NCI-H2227 (cell line): ENCODE results near the gene SOX13.
"Not testable (repeated sequence)": the region's sequence is repeated elsewhere in the genome, so short reads cannot be mapped to it uniquely, and the experiment has no call there.

Source experiments
- DNase-seq: peaks from one replicate; lab custom pipeline; 2025; ENCODE audit not compliant: unreplicated experiment; lab: John Stamatoyannopoulos, UW

SOX13 gene

GRCh38 chr1:204085876-204086275 lies 13.0 kb downstream of the SOX13 start:
- DNase-seq, result no peak

- no peak for DNase-seq
Observed at GRCh38 chr1:204087181-204087892, 14.4 kb downstream of the SOX13 start.

DNA sequence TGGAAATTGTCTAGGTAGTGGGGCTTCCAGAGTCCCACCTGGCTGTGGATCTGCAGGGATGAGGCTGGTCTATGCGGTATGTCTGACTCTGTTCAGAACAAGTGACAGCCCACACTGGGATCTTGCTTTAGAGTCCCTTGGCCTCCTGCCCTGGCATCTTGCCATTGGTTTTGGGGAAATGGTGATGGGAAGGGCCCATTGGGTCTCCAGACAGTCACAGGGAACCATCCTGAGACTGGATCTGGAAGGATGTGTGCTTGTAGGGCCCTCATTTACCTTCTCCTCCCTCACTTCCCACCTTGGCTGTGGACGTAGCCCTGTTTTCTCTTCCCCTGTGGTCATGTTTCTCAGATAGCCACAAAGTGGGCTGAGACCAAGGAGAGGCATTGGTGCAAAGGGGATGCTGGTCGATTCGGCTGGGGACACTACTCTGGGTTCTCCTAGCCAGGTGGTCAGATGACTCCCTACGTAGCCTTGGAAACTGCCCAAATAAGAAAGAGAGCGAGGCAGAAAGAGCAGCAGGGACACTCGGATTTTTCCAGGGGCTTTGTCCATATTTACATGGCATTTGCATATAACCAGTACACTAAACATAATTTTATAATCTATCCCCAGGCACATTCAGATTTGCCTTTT lies 15.1 kb downstream of the SOX13 start:
- no peak for DNase-seq

GRCh38 chr1:204088596-204088995 lies 15.7 kb downstream of the SOX13 start:
- no peak for DNase-seq

DNA sequence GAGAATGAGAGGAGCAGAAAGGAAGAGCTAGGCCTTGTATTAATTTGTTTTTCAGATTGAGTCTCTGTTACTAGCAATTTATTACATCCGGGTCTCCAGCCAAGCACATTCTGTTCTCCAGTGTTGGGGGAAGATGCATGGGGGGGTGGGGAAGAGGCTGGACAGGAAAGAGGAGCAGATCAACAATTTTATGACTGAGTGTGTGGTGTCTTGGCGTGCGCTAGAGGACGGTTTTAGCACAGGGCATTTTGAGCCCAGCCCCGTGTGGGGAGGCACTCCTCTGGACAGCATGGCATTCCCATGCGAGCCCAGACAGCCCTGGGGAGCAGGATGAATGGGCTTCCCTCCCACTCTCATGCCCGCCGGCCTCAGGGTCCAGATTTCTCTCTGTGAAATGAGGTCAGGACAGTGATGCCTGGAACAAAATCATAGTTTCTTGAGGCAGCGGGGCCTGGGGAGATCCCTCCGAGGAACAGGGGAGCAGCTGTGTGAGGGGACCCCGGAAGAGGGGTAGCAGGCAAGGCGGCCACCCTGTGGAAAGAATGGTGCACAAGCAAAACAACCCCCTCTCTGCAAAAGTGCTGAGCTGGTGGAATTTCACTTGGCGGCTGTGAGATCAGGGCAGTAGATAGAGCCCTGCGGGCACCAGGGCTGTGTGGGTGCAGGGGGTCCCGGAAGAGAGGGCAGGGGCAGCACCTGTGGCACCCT lies 16.3 kb downstream of the SOX13 start:
- peak; percentile 18 for DNase-seq

DNA sequence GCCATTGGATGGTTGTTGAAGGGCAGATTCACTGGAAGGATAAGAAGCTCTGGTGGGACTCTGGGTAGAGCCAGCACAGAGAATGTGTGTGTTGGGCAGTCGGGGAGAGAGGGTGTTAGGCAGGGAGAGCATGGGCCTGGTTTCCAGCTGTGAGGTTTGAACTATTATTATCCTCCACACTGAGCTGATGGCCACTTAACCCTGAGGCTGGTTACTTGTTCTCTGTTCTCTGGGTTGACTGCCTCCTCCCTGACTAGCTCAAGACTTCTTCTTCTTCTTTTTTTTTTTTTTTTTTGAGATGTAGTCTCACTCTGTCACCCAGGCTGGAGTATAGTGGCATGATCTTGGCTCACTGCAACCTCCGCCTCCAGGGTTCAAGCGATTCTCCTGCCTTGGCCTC lies 17.2 kb downstream of the SOX13 start:
- DNase-seq, result not testable (repeated sequence)

DNA sequence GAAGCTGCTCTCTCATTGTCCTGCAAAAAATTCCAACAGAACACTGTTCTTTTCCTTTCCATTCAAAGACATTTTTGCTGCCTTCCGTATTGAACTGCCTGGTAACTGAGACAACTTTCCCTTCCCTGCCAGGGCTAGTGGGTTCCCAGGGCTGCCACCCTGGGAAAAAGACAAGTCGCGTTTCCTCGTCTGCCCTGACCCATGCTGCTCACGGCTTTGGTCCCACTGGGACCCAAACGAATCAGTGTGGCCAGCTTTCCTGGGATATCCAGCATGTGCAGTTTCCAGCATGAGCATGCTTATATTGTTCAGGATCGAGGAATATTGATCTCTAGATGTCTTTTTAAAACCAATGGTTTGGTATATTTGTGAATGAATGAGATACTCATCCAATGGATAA lies 18.2 kb downstream of the SOX13 start:
- no peak for DNase-seq

GRCh38 chr1:204091787-204092312 lies 18.9 kb downstream of the SOX13 start:
- no peak for DNase-seq

GRCh38 chr1:204092632-204093420 lies 19.9 kb downstream of the SOX13 start:
- no peak for DNase-seq

- DNase-seq, result no peak
Observed at GRCh38 chr1:204093421-204093717, 20.5 kb downstream of the SOX13 start.

DNA sequence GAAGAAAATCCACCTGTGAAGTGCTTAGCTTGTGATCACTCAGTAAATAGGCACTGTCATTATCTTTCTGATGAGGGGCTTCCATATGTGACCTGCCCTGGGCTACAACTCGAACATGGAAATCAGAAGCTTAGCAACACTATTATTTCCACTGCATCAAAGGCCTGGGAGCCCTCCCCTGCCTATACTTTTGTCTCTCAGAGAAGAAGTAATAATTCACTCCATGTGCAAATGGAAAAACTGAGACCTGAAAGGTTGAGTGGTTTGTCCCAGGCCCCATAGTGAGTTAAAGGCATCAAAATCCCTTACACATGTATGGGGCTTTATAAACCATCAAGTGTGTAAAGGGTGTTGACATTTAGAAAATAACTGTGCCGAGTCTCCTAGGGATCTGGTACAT lies 20.9 kb downstream of the SOX13 start:
- peak; percentile 51 for DNase-seq

GRCh38 chr1:204094313-204094729 lies 21.4 kb downstream of the SOX13 start:
- peak; percentile 28 for DNase-seq

GRCh38 chr1:204094856-204095634 lies 22.1 kb downstream of the SOX13 start:
- peak; percentile 41 for DNase-seq

GRCh38 chr1:204096931-204097330 lies 24.0 kb downstream of the SOX13 start:
- DNase-seq, result no peak

- no peak for DNase-seq
Observed at GRCh38 chr1:204098683-204099082, 25.8 kb downstream of the SOX13 start.

DNA sequence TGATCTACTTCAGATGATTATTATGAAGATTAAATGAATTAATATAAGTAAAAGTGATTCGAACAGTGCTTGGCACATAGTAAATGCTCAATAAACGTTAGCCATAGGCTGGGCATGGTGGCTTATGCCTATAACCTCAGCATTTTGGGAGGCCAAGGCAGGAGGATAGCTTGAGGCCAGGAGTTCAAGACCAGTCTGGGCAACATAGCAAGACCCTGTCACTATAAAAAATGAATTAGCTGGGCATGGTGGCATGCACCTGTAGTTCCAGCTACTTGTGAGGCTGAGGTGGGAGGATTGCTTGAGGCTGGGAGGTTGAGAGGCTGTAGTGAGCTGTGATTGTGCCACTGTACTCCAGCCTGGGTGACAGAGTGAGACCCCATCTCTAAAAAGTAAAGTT lies 26.8 kb downstream of the SOX13 start:
- DNase-seq, result not testable (repeated sequence)

DNA sequence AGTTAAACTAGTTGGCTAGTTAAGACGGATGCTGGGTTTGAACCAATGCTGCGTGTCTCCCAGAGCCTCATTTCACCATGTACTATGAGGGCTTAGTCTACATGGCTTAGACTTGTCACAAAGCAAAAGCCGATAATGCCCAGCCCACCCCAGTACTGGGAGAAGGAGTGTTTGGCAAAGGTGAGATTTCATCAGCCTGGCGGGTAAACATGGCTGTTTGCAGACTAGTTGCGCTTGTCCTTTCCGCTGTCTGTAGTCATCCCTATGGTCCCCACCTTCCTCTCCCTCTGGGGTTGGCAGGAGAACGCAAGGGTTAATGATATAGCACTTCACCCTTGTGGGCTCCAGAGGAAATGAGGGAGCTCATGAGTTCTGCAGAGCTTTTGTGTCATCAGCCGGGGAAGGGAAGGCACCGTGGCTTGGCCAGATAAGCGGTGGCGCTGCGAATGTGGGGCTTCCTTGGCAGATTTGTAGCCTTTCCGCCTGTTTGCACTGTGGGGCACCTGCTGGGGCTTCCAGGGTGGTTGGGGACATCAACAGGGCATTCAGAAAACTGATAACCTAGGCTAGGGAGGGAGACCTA lies 29.2 kb downstream of the SOX13 start:
- DNase-seq, result no peak

DNA sequence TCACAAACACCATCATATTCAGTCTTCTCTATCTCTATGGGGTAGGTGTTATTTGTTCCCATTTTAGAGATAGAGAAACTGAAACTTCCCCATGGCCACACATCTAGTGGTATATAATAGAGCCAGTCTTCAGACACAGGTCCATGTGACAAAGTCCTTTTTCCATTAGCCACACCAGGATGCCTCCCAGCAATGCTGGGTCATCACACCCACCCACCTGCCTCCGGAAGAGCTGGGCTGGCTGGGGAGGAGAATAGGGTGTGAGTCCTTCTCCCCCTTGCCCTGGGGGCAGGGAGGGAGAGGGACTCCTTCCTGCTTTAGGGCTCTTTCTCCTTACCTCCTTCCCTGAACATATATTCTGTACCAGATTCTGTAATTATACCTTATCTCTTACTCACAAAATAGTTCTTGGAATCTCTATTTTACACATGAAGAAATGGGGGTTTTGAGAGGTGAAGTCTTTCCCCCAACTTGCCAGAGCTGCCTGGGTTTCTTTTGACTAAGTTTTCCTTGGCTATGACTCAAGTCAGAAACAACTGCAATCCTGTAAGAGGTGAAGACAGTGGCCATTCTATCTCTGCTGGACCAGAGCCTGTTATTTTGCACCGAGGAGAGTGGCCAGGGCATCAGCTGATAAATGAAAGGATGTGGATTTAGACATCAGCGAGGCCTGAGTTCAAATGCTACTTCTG lies 30.0 kb downstream of the SOX13 start:
- no peak for DNase-seq

DNA sequence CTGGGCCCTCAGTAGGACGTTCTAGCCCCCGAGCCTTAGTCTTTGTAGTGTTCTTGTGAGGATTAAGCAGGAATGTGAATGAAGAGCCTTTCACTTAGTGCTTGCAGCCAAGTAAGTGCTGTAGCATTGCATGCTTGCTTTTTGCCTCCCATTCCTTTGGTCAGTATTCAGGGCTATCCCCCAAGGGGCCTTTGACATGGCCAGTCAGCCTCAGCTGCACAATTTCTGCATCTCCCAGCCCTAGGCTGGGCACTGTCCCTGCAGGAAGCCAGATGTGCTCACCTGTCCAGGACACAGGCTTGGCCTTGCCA lies 30.5 kb downstream of the SOX13 start:
- DNase-seq, result no peak
